ENCODE data around the gene TRIP4.

The TRIP4 gene

GRCh38 chr15:64438653-64439447 lies 51.2 kb downstream of the TRIP4 start:
- peaks cover 37% of the 10 kb centered on the region for H3K36me3 Mint-ChIP-seq (ENCODE audit: low read depth)
- H3K27ac Mint-ChIP-seq: no peak overlapping the region
- TF ChIP-seq CTCF (IDR thresholded peaks at IDR 0.05; ENCODE audit: unreplicated experiment in 3 of 3): no peak
- no peak overlapping the region for H3K4me3 Mint-ChIP-seq
- peaks cover 14% of the 10 kb centered on the region for H3K4me1 Mint-ChIP-seq
- H3K9me3 Mint-ChIP-seq: no peaks in the 10 kb centered on the region
- no peaks in the 10 kb centered on the region for H3K27me3 Mint-ChIP-seq (ENCODE audit: low read depth)

- H3K27ac Mint-ChIP-seq: peak overlapping the region; percentile 2 to 76 (median 7)
Observed at GRCh38 chr15:64441852-64442251, 54.2 kb downstream of the TRIP4 start.

GRCh38 chr15:64443016-64443415 lies 55.4 kb downstream of the TRIP4 start:
- Mint-ChIP-seq H3K36me3 (ENCODE audit: low read depth) (peaks cover 38% of the 10 kb centered on the region), H3K4me3 (no peak overlapping the region), H3K27ac (peak overlapping the region; percentile 16 to 86 (median 38)), H3K27me3 (ENCODE audit: low read depth) (no peaks in the 10 kb centered on the region), H3K4me1 (peaks cover 23% of the 10 kb centered on the region), H3K9me3 (no peaks in the 10 kb centered on the region)
- TF ChIP-seq CTCF (IDR thresholded peaks at IDR 0.05; ENCODE audit: unreplicated experiment in 3 of 3): no peak

More at GRCh38 chr15:64441852-64442251, 54.2 kb downstream of the TRIP4 start:
- no peaks in the 10 kb centered on the region for H3K27me3 Mint-ChIP-seq (ENCODE audit: low read depth)
- no peak overlapping the region for H3K4me3 Mint-ChIP-seq
- TF ChIP-seq CTCF (IDR thresholded peaks at IDR 0.05; ENCODE audit: unreplicated experiment in 3 of 3): no peak
- peaks cover 23% of the 10 kb centered on the region for H3K4me1 Mint-ChIP-seq
- no peaks in the 10 kb centered on the region for H3K9me3 Mint-ChIP-seq
- H3K36me3 Mint-ChIP-seq (ENCODE audit: low read depth): peaks cover 34% of the 10 kb centered on the region

- H3K4me1 Mint-ChIP-seq: peaks cover 23% of the 10 kb centered on the region
- no peaks in the 10 kb centered on the region for H3K27me3 Mint-ChIP-seq (ENCODE audit: low read depth)
- H3K36me3 Mint-ChIP-seq (ENCODE audit: low read depth): peaks cover 42% of the 10 kb centered on the region
- TF ChIP-seq CTCF (IDR thresholded peaks at IDR 0.05; ENCODE audit: unreplicated experiment in 3 of 3): no peak
- H3K4me3 Mint-ChIP-seq: peak overlapping the region in 1 of 3 experiments; percentile 31
- H3K27ac Mint-ChIP-seq: peak overlapping the region; percentile 39 to 86 (median 74)
- H3K9me3 Mint-ChIP-seq: no peaks in the 10 kb centered on the region
Observed at GRCh38 chr15:64443747-64444621, 56.3 kb downstream of the TRIP4 start.

- Mint-ChIP-seq H3K27me3 (ENCODE audit: low read depth) (no peaks in the 10 kb centered on the region), H3K27ac (peak overlapping the region in 1 of 3 experiments; percentile 86), H3K36me3 (ENCODE audit: low read depth) (peaks cover 42% of the 10 kb centered on the region), H3K4me1 (peaks cover 23% of the 10 kb centered on the region), H3K9me3 (no peaks in the 10 kb centered on the region), H3K4me3 (no peak overlapping the region)
- no peak for TF ChIP-seq CTCF (IDR thresholded peaks at IDR 0.05; ENCODE audit: unreplicated experiment in 3 of 3)
Observed at GRCh38 chr15:64444836-64445235, 57.2 kb downstream of the TRIP4 start.

Data from nephron (organoid).